K562 (cell line): ENCODE data around the gene FAM83G. TPM values are rescaled to one million over a fixed set of nuclear protein-coding genes. Genes with fewer than 3 reads are reported as not detected.

Experiments
- AFF4 ChIP-seq: sonication (generic); formaldehyde crosslinking; IDR thresholded peaks from 2 replicates; pipeline ENCODE4 v1.8.0; 2023; ENCODE audit warnings: mild to moderate bottlenecking, missing genetic modification reagents
- ARID1B ChIP-seq: fragments of 450-650 bp; IDR thresholded peaks from 2 replicates; pipeline ENCODE4 v1.6.1; 2016; ENCODE audit warnings: antibody characterized with exemption, mild to moderate bottlenecking, inconsistent platforms
- DNMT1 ChIP-seq: fragments of 450-650 bp; IDR thresholded peaks from 2 replicates; pipeline ENCODE4 v1.6.1; 2016; ENCODE audit warnings: antibody characterized with exemption, mild to moderate bottlenecking
- E2F6 ChIP-seq, 2 experiments: IDR thresholded peaks; 2 replicates each; pipeline ENCODE4 v1.6.1; 2011; ENCODE audit warnings: borderline replicate concordance in 1 of 2, control low read depth in 1 of 2, low read depth in 1 of 2, low read length in 1 of 2, mild to moderate bottlenecking in 1 of 2, mixed read lengths in 1 of 2, moderate library complexity in 1 of 2; ENCODE audit not compliant: insufficient read depth in 1 of 2, insufficient read length in 1 of 2, poor library complexity in 1 of 2, severe bottlenecking in 1 of 2; ENCODE audit errors: extremely low read depth in 1 of 2
- GTF3C2 ChIP-seq: IDR thresholded peaks from 3 replicates; pipeline ENCODE4 v1.6.1; 2011; ENCODE audit warnings: borderline replicate concordance, mild to moderate bottlenecking, moderate library complexity; ENCODE audit not compliant: insufficient read length; ENCODE audit errors: extremely low read depth
- TOE1 ChIP-seq, 2 experiments: fragments of 450-650 bp in 1 of 2; sonication (generic) in 1 of 2; formaldehyde crosslinking in 1 of 2; IDR thresholded peaks; 2 replicates each; pipeline versions ENCODE4 v1.7.1 to v1.8.0; 2016 to 2022; ENCODE audit warnings: borderline replicate concordance in 2 of 2, mild to moderate bottlenecking in 2 of 2, antibody characterized with exemption in 1 of 2, inconsistent platforms in 1 of 2, low read depth in 1 of 2, missing genetic modification reagents in 1 of 2, moderate library complexity in 1 of 2
- ZNF143 ChIP-seq: sonication (generic); formaldehyde crosslinking; IDR thresholded peaks from 2 replicates; pipeline ENCODE4 v1.9.0; 2022; ENCODE audit warnings: mild to moderate bottlenecking, missing genetic modification reagents
- ZNF407 ChIP-seq: fragments of 450-650 bp; IDR thresholded peaks from 2 replicates; pipeline ENCODE4 v1.6.1; 2016; ENCODE audit warnings: low read depth
- polyA plus RNA-seq, 8 experiments: library from polyadenylated mRNA; depleted of rRNA in 4 of 8; stranded (reverse) in 5 of 8; unstranded in 3 of 8; fragments of >200 nt; fragmentation: Nextera tagmentation in 2 of 8; fragmentation: Illumina TruSeq in 1 of 8; extraction: Ambion mirVana in 2 of 8; extraction: Trizol in 1 of 8; gene quantifications; 2 replicates each; pipeline versions ENCODE4 v1.2.1 to v1.2.3, GENCODE V29; 2011 to 2014; ENCODE audit warnings: inconsistent platforms in 1 of 8, missing spikeins in 1 of 8
- total RNA-seq, 7 experiments: library from RNA; depleted of rRNA in 6 of 7; stranded (reverse); fragments of >200 nt in 6 of 7; fragmentation: Illumina TruSeq in 2 of 7; extraction: Trizol in 2 of 7; gene quantifications; 2 replicates each; pipeline versions ENCODE4 v1.2.1 to v1.2.3, GENCODE V29; 2011 to 2021; ENCODE audit warnings: low replicate concordance in 1 of 7

The FAM83G gene
- total and polyA plus RNA-seq, 9 of the 15 experiments (the other 6 are each of a cell fraction or from before 2014, with no cell fraction given) = 0.04 to 10.3 (median 4.5) TPM; not detected in 1

GRCh38 chr17:19004421-19005136, at the start of gene FAM83G (continued):
- TF ChIP-seq ARID1B = peak; percentile 37
- TF ChIP-seq E2F6 (IDR thresholded peaks at IDR 0.05; ENCODE audit: borderline replicate concordance in 1 of 2, extremely low read depth in 1 of 2, insufficient read depth in 1 of 2, insufficient read length in 1 of 2, low read depth in 1 of 2, low read length in 1 of 2, poor library complexity in 1 of 2, severe bottlenecking in 1 of 2) = peak; percentile 45 to 88
- peak; percentile 58; the same call in 1 of the 2 replicates for TF ChIP-seq TOE1 (IDR thresholded peaks at IDR 0.05; ENCODE audit: borderline replicate concordance)
- no peak for TF ChIP-seq TOE1 (CRISPR knock-in tag; IDR thresholded peaks at IDR 0.05; ENCODE audit: borderline replicate concordance, low read depth)
- TF ChIP-seq ZNF143 (CRISPR knock-in tag) = no peak
- TF ChIP-seq GTF3C2 = peak; percentile 33
- no peak for TF ChIP-seq ZNF407
- no peak for TF ChIP-seq DNMT1
- no peak for TF ChIP-seq AFF4
